A673 (cell line): ENCODE data around the gene CDK5RAP2. TPM values are rescaled to one million over a fixed set of nuclear protein-coding genes. Genes with fewer than 3 reads are reported as not detected.

Experiments used
- BruUV-seq: library from RNA; stranded (reverse); fragments of 400-500 nt; replicated peaks from 2 replicates; lab custom pipeline; 2021; lab: Mats Ljungman, UMichigan
- CTCF ChIA-PET: fragments of 300-600 bp; sonication (Branson Sonifier 250); formaldehyde crosslinking; loops from one replicate; lab custom pipeline; 2022; ENCODE audit warnings: antibody characterized with exemption; lab: Charles Lee
- POLR2A ChIA-PET: fragments of 300-600 bp; sonication (Branson Sonifier 250); formaldehyde crosslinking; loops from one replicate; lab custom pipeline; 2022; ENCODE audit warnings: antibody characterized with exemption; ENCODE audit not compliant: low non-redundant PET; lab: Charles Lee
- DNase-seq: peaks from one replicate; pipeline ENCODE4 v3.0.0-alpha.2; 2015; ENCODE audit warnings: low spot score
- H3K27ac ChIP-seq: fragments of 200-600 bp; sonication (generic); 2 replicates; pipeline ENCODE4 v1.5.1; 2016; ENCODE audit warnings: mixed run types, low read depth, mild to moderate bottlenecking, mixed read lengths, antibody characterized with exemption, low read length; ENCODE audit not compliant: poor library complexity, severe bottlenecking
- H3K27me3 ChIP-seq: fragments of 200-600 bp; sonication (generic); replicated peaks from 2 replicates; pipeline ENCODE4 v1.6.1; 2017; ENCODE audit warnings: mixed run types, low read depth, mild to moderate bottlenecking, mixed read lengths, antibody characterized with exemption, low read length; ENCODE audit not compliant: insufficient read depth, poor library complexity
- H3K36me3 ChIP-seq: fragments of 200-600 bp; sonication (generic); 2 replicates; pipeline ENCODE4 v1.6.1; 2016; ENCODE audit warnings: mixed run types, mild to moderate bottlenecking, mixed read lengths, antibody characterized with exemption, low read length; ENCODE audit not compliant: insufficient read depth, poor library complexity, severe bottlenecking
- H3K4me1 ChIP-seq: fragments of 200-600 bp; sonication (generic); 2 replicates; pipeline ENCODE4 v1.6.1; 2017; ENCODE audit warnings: mixed run types, mild to moderate bottlenecking, mixed read lengths, antibody characterized with exemption, low read length; ENCODE audit not compliant: insufficient read depth, poor library complexity, severe bottlenecking
- H3K4me3 ChIP-seq: fragments of 200-600 bp; sonication (generic); 2 replicates; pipeline ENCODE4 v1.5.1; 2016; ENCODE audit warnings: low read depth, mixed run types, mild to moderate bottlenecking, mixed read lengths, low read length; ENCODE audit not compliant: poor library complexity, severe bottlenecking
- H3K9me3 ChIP-seq: fragments of 200-600 bp; sonication (generic); 2 replicates; pipeline ENCODE4 v1.6.1; 2016; ENCODE audit warnings: mixed run types, low read depth, mild to moderate bottlenecking, mixed read lengths, antibody characterized with exemption, low read length; ENCODE audit not compliant: poor library complexity, severe bottlenecking
- CTCF ChIP-seq: fragments of 300-800, 200-600 bp; sonication (generic); conservative IDR thresholded peaks from 2 replicates; pipeline ENCODE4 v1.5.1; 2017; ENCODE audit warnings: low read depth, mild to moderate bottlenecking, antibody characterized with exemption, low read length, moderate library complexity, mixed read lengths
- EZH2 ChIP-seq: fragments of 200-600 bp; sonication (generic); IDR thresholded peaks from 2 replicates; pipeline ENCODE4 v1.6.1; 2017; ENCODE audit warnings: borderline replicate concordance, low read depth, mild to moderate bottlenecking, mixed read lengths, antibody characterized with exemption, low read length; ENCODE audit not compliant: poor library complexity, severe bottlenecking
- intact Hi-C: fragments of 100-400 bp; cut with micrococcal nuclease; formaldehyde crosslinking; loops from one replicate; pipeline ENCODE4 v1.10.0; 2022; ENCODE audit not compliant: unreplicated experiment
- total RNA-seq: library from RNA; stranded (reverse); gene quantifications from 2 replicates; pipeline ENCODE4 v1.2.3, GENCODE V29; 2021

The CDK5RAP2 gene
- total RNA-seq, 1 experiment from 2014 or later = 94.5 TPM

GRCh38 chr9:120379611-120380010 lies 200.4 kb downstream of the CDK5RAP2 start:
- TF ChIP-seq CTCF (no peak), EZH2 (no peak)
- intact Hi-C loops = no loop called here
- Histone ChIP-seq H3K27ac (no peak overlapping the region), H3K4me1 (no peaks in the 10 kb centered on the region), H3K9me3 (no peaks in the 10 kb centered on the region), H3K4me3 (no peak overlapping the region), H3K36me3 (no peaks in the 10 kb centered on the region), H3K27me3 (no peaks in the 10 kb centered on the region)
- no peak for DNase-seq
- ChIA-PET CTCF (no interaction called here), POLR2A (no interaction called here)
- BruUV-seq = no TSS peak

DNA sequence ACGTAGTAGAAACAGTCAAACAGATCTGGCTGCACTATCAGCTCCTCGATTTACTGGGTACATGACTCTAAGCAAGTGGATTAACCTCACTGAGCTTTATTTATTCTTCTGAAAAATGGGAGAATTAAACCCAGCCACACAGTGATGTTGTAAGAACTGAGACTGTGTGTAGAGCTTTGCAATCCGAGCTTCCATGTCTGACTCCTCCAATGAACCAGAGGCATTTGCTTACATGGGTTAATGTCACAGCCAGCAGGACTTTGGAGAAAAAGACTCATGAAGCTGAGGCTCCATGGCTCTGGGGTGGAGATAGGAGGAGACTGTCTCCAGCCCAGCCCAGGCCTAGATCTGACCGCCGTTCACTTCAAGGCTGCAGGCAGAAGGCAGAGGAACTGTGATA lies 201.3 kb downstream of the CDK5RAP2 start:
- no TSS peak for BruUV-seq
- TF ChIP-seq CTCF (no peak), EZH2 (no peak)
- Histone ChIP-seq H3K27ac (no peak overlapping the region), H3K27me3 (no peaks in the 10 kb centered on the region), H3K36me3 (no peaks in the 10 kb centered on the region), H3K4me3 (no peak overlapping the region), H3K9me3 (no peaks in the 10 kb centered on the region), H3K4me1 (no peaks in the 10 kb centered on the region)
- no peak for DNase-seq
- ChIA-PET CTCF (no interaction called here), POLR2A (no interaction called here)
- intact Hi-C loops = no loop called here

DNA sequence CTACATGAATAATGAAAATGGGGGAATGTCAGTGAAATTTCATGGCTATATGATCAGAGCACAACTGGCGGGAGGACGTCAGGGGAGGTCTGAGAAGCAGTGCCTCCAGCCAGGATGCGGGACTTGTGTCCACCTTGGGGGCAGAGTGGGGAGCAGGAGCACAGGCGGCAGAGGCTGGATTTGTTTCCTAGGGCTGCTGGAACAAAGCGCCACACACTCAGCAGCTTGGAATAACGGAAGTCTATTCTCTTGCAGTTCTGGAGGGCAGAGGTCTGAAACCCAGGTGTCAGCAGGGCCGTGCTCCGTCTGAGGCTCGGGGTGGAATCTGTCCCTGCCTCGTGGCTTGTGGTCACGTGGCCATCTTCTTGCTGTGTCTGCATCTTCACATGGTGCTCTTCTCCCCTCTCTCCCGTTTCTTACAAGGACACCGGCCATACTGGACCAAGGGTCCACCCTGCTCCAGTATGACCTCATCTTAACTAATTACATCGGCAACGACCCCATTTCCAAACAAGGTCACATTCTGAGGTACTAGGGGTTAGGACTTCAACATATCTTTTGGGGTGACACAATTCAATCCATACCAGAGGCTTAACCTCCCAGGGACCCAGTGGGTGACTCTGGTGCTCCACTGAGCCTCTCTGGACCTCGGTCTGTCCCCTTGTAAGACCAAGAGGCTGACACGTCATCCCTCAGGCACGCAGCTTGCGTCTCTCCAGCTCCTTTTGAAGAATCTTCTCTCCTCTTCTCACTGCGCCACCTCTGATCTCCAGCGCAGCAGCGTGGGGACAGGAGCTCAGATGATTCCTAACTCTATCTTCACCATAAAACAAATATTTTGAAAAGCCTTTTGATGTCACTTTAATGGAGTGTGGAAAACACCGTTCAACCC lies 202.5 kb downstream of the CDK5RAP2 start:
- POLR2A ChIA-PET = no interaction called here
- no TSS peak for BruUV-seq

More for the DNA sequence above, 202.5 kb downstream of the CDK5RAP2 start:
- intact Hi-C loops = no loop called here
- Histone ChIP-seq H3K27ac (no peak overlapping the region), H3K4me1 (no peaks in the 10 kb centered on the region), H3K36me3 (no peaks in the 10 kb centered on the region), H3K9me3 (no peaks in the 10 kb centered on the region), H3K27me3 (no peaks in the 10 kb centered on the region), H3K4me3 (no peak overlapping the region)
- CTCF ChIA-PET = no interaction called here
- DNase-seq = no peak
- TF ChIP-seq EZH2 (no peak), CTCF (no peak)
